MM.1S (cell line): ENCODE data around the gene ABCC3.

Source experiments
- DNase-seq: peaks from one replicate; pipeline ENCODE4 v3.0.0-alpha.2; 2015
- H2AFZ ChIP-seq: fragments of 300-600 bp; sonication (generic); 2 replicates; pipeline ENCODE4 v1.6.0; 2016; ENCODE audit warnings: antibody characterized with exemption, low read length
- H3F3A ChIP-seq: fragments of 300-600 bp; sonication (generic); 2 replicates; pipeline ENCODE4 v1.6.1; 2016; ENCODE audit warnings: mild to moderate bottlenecking, antibody characterized with exemption, low read length, moderate library complexity, mixed read lengths; ENCODE audit not compliant: insufficient read depth
- H3K27ac ChIP-seq: fragments of 300-600 bp; sonication (generic); 2 replicates; pipeline ENCODE4 v1.5.1; 2016; ENCODE audit warnings: mild to moderate bottlenecking, low read length
- H3K27me3 ChIP-seq: fragments of 300-600 bp; sonication (generic); replicated peaks from 2 replicates; pipeline ENCODE4 v1.6.0; 2016; ENCODE audit warnings: low read length; ENCODE audit not compliant: insufficient read depth
- H3K36me3 ChIP-seq: fragments of 300-600 bp; sonication (generic); replicated peaks from 2 replicates; pipeline ENCODE4 v1.6.1; 2016; ENCODE audit warnings: mild to moderate bottlenecking, low read length, mixed read lengths; ENCODE audit not compliant: insufficient read depth
- H3K4me1 ChIP-seq: fragments of 300-600 bp; sonication (generic); 2 replicates; pipeline ENCODE4 v1.6.1; 2016; ENCODE audit warnings: low read length, mixed read lengths
- H3K4me2 ChIP-seq: fragments of 300-600 bp; sonication (generic); 2 replicates; pipeline ENCODE4 v1.6.0; 2016; ENCODE audit warnings: low read depth, low read length
- H3K4me3 ChIP-seq: fragments of 300-600 bp; sonication (generic); 2 replicates; pipeline ENCODE4 v1.5.1; 2016; ENCODE audit warnings: low read length, mixed read lengths
- H3K79me2 ChIP-seq: fragments of 300-600 bp; sonication (generic); 2 replicates; pipeline ENCODE4 v1.6.1; 2016; ENCODE audit warnings: mixed run types, low read length, mixed read lengths
- H3K9ac ChIP-seq: fragments of 300-600 bp; sonication (generic); 2 replicates; pipeline ENCODE4 v1.6.1; 2016; ENCODE audit warnings: low read length, mixed read lengths
- H3K9me2 ChIP-seq: fragments of 300-600 bp; sonication (generic); replicated peaks from 2 replicates; pipeline ENCODE4 v1.6.1; 2016; ENCODE audit warnings: mild to moderate bottlenecking, low read length, mixed read lengths; ENCODE audit not compliant: insufficient read depth
- H3K9me3 ChIP-seq: fragments of 300-600 bp; sonication (generic); replicated peaks from 2 replicates; pipeline ENCODE4 v1.6.1; 2016; ENCODE audit warnings: mild to moderate bottlenecking, low read length, mixed read lengths; ENCODE audit not compliant: insufficient read depth
- H4K20me1 ChIP-seq: fragments of 300-600 bp; sonication (generic); 2 replicates; pipeline ENCODE4 v1.6.1; 2016; ENCODE audit warnings: mild to moderate bottlenecking, low read length, moderate library complexity, mixed read lengths; ENCODE audit not compliant: insufficient read depth
- EZH2 ChIP-seq: fragments of 300-600 bp; sonication (generic); optimal IDR thresholded peaks from 2 replicates; pipeline ENCODE3; 2017; ENCODE audit warnings: low read depth, mild to moderate bottlenecking, antibody characterized with exemption, low read length, mixed read lengths
- EZH2phosphoT487 ChIP-seq: fragments of 300-600 bp; sonication (generic); IDR thresholded peaks from 2 replicates; pipeline ENCODE4 v1.6.1; 2018; ENCODE audit warnings: antibody characterized with exemption, low read length
- TF ChIP-seq, protein P1 (sequence below): fragments of 300-600 bp; sonication (generic); IDR thresholded peaks from 2 replicates; pipeline ENCODE4 v1.5.1; 2016; ENCODE audit warnings: antibody characterized with exemption, low read length, mixed read lengths

Gene ABCC3

DNA sequence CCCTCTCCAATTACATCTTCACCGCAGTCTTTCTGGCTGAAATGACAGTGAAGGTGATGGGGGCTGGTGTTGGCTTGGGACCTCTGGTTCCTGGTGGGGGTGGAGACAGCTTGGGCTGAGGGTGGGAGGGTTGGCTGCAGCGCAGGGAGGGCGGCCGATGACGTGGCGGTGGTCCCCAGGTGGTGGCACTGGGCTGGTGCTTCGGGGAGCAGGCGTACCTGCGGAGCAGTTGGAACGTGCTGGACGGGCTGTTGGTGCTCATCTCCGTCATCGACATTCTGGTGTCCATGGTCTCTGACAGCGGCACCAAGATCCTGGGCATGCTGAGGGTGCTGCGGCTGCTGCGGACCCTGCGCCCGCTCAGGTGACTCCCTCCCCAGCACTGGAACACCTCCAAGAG lies 31.8 kb upstream of the ABCC3 start:
- peak overlapping the region; percentile 10; the same call in 1 of the 2 replicates for H3K4me2 ChIP-seq
- H3K9me2 ChIP-seq: no peaks in the 10 kb centered on the region
- no peak overlapping the region for H2AFZ ChIP-seq
- H3K9ac ChIP-seq: no peak overlapping the region
- H3K4me3 ChIP-seq: no peak overlapping the region
- no peaks in the 10 kb centered on the region for H3K36me3 ChIP-seq
- H4K20me1 ChIP-seq: no peaks in the 10 kb centered on the region
- TF ChIP-seq, protein P1, sequence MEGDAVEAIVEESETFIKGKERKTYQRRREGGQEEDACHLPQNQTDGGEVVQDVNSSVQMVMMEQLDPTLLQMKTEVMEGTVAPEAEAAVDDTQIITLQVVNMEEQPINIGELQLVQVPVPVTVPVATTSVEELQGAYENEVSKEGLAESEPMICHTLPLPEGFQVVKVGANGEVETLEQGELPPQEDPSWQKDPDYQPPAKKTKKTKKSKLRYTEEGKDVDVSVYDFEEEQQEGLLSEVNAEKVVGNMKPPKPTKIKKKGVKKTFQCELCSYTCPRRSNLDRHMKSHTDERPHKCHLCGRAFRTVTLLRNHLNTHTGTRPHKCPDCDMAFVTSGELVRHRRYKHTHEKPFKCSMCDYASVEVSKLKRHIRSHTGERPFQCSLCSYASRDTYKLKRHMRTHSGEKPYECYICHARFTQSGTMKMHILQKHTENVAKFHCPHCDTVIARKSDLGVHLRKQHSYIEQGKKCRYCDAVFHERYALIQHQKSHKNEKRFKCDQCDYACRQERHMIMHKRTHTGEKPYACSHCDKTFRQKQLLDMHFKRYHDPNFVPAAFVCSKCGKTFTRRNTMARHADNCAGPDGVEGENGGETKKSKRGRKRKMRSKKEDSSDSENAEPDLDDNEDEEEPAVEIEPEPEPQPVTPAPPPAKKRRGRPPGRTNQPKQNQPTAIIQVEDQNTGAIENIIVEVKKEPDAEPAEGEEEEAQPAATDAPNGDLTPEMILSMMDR: no peak
- no peaks in the 10 kb centered on the region for H3K4me1 ChIP-seq
- no peaks in the 10 kb centered on the region for H3K9me3 ChIP-seq
- H3F3A ChIP-seq: no peaks in the 10 kb centered on the region
- DNase-seq: no peak
- H3K79me2 ChIP-seq: no peaks in the 10 kb centered on the region
- H3K27me3 ChIP-seq: peaks cover 90% of the 10 kb centered on the region
- H3K27ac ChIP-seq: no peak overlapping the region

DNA sequence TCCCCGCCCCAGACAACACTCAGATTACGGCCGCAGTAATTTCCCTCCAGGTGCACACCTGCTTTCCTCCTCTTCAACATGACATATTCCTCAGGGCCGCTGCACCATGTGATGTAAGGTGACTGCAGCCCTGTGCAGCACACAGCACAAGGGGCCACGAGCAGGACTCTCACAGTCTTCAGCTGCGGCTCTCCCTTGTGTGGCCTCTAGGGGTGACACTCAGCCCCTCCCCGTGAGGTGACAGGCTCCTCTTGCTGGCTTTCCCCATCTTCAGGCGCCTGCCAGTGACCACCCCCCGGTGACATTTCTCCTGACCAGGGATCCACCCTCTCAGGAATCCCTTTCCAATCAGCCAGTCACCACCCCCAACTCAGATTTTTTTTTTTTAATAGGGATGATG lies 31.3 kb upstream of the ABCC3 start:
- no peak for DNase-seq
- H3K9me3 ChIP-seq: no peaks in the 10 kb centered on the region
- TF ChIP-seq, protein P1: peak; percentile 47
- TF ChIP-seq EZH2phosphoT487: no peak
- H3K9me2 ChIP-seq: no peaks in the 10 kb centered on the region
- H2AFZ ChIP-seq: no peak overlapping the region
- no peak overlapping the region for H3K4me3 ChIP-seq
- H3K79me2 ChIP-seq: no peaks in the 10 kb centered on the region
- H3K4me1 ChIP-seq: no peaks in the 10 kb centered on the region
- H3K4me2 ChIP-seq: peak overlapping the region; percentile 10; the same call in 1 of the 2 replicates
- H3K36me3 ChIP-seq: no peaks in the 10 kb centered on the region
- H4K20me1 ChIP-seq: no peaks in the 10 kb centered on the region
- H3K27ac ChIP-seq: no peak overlapping the region
- H3K27me3 ChIP-seq: peaks cover 94% of the 10 kb centered on the region
- no peaks in the 10 kb centered on the region for H3F3A ChIP-seq
- H3K9ac ChIP-seq: no peak overlapping the region

DNA sequence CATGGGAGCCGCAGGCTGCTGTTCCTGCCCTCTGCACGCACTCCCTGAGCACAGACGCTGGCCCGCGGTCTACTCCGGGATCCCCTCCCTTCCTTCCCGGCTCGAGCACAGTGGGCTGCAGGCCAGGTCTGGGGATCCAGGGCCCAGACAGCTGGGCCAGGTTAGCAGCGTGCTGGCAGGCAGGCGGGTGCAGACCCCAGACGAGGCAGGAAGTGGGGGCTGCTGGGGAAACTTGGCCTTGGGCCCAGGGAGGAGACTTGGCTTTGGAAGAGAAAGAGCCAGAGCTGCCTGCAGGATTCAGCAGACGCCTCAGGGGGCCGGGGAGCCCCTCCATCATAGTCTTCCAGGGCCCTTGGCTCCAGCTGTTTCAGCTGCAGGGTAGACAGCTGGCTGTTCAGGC lies 30.2 kb upstream of the ABCC3 start:
- Histone ChIP-seq H3K4me1 (no peaks in the 10 kb centered on the region), H3K4me3 (no peak overlapping the region), H4K20me1 (no peaks in the 10 kb centered on the region), H3K4me2 (no peak overlapping the region), H3F3A (no peaks in the 10 kb centered on the region), H3K9me2 (no peaks in the 10 kb centered on the region), H3K79me2 (no peaks in the 10 kb centered on the region), H3K9me3 (no peaks in the 10 kb centered on the region), H2AFZ (no peak overlapping the region), H3K27me3 (peaks cover 98% of the 10 kb centered on the region), H3K27ac (no peak overlapping the region), H3K9ac (no peak overlapping the region), H3K36me3 (no peaks in the 10 kb centered on the region)
- no peak for TF ChIP-seq EZH2phosphoT487
- TF ChIP-seq, protein P1: no peak
- no peak for TF ChIP-seq EZH2
- DNase-seq: no peak
